NB4 (cell line): ENCODE measurements around the gene SPINK4.

Source experiments
- DNase-seq: peaks from one replicate; pipeline ENCODE4 v3.0.0; 2010; ENCODE audit warnings: low read depth
- H3K4me3 ChIP-seq: one replicate; pipeline ENCODE4 v1.5.1; 2011; ENCODE audit warnings: mild to moderate bottlenecking, low read depth, low read length, moderate library complexity
- CTCF ChIP-seq: IDR thresholded peaks from one replicate; pipeline ENCODE4 v1.5.1; 2012; ENCODE audit warnings: low read depth, low read length
- MYC ChIP-seq: IDR thresholded peaks from 2 replicates; pipeline ENCODE4 v1.6.1; 2011; ENCODE audit warnings: low read depth, low read length
- POLR2A ChIP-seq: IDR thresholded peaks from 2 replicates; pipeline ENCODE4 v1.6.1; 2011; ENCODE audit warnings: mild to moderate bottlenecking; ENCODE audit not compliant: insufficient read length; ENCODE audit errors: extremely low read depth
- TF ChIP-seq, protein P1 (sequence below): IDR thresholded peaks from 2 replicates; pipeline ENCODE4 v1.6.1; 2011; ENCODE audit warnings: low read depth, low read length

The SPINK4 gene

GRCh38 chr9:33241298-33241697 is 1.3 kb downstream of the SPINK4 start:
- TF ChIP-seq POLR2A (no peak), CTCF (no peak), MYC (no peak)
- TF ChIP-seq, protein P1, sequence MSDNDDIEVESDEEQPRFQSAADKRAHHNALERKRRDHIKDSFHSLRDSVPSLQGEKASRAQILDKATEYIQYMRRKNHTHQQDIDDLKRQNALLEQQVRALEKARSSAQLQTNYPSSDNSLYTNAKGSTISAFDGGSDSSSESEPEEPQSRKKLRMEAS: no peak
- H3K4me3 ChIP-seq: no peak overlapping the region
- no peak for DNase-seq

DNA sequence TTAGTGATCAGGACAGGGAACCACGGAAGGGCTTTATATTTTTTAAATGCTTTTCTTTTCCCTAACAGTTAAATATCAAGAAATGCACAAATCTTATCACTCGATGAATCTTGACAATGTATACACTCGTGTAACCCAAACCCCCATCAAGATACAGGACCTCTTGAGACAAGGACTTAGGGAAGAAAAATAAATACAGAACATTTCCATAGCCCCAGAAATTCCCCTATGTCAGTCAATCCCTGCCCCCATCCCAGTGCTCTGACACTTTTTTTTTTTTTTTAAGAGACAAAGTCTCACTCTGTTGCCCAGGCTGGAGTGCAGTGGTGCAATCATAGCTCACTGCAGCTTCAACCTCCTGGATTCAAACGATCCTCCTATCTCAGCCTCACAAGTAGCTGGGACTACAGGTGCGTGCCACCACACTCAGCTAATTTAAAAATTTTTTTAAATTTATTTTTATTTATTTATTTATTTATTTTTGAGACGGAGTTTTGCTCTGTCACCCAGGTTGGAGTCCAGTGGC is 2.7 kb downstream of the SPINK4 start:
- TF ChIP-seq MYC (no peak), POLR2A (no peak)
- TF ChIP-seq, protein P1: no peak
- H3K4me3 ChIP-seq: no peak overlapping the region
- DNase-seq: no peak

DNA sequence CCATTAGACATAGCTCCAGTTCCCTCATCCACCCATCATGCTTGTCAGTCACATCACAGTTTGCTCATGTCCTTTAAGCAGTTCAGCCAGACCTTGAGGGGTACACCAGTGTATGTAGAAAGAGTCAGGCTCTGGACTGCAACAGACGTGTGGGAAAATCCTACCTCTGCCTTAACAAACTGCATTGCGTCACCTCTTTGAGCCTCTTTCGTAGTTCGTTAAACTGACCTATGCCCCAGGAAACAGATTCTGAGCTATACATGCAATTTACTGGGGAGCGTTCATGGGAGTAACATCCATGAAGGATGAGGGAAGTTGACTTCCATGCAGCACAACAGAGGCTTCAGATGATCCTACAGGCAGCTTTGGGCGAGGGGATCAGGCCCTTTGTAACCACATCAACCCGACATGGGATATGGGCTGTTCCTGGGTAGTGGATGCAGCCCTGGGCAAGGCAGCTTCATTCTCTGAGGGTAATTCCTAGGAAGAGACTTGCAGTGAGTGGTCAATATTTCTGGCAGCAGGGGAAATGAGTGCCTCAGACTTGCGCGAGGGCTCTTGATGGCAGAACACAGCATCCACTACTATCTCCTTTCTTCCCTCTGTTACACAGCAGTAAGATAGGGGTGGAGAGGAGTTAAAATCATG is 4.3 kb downstream of the SPINK4 start:
- TF ChIP-seq POLR2A (no peak), MYC (no peak), CTCF (no peak)
- TF ChIP-seq, protein P1: no peak
- peak; percentile 67 for DNase-seq
- no peak overlapping the region for H3K4me3 ChIP-seq

DNA sequence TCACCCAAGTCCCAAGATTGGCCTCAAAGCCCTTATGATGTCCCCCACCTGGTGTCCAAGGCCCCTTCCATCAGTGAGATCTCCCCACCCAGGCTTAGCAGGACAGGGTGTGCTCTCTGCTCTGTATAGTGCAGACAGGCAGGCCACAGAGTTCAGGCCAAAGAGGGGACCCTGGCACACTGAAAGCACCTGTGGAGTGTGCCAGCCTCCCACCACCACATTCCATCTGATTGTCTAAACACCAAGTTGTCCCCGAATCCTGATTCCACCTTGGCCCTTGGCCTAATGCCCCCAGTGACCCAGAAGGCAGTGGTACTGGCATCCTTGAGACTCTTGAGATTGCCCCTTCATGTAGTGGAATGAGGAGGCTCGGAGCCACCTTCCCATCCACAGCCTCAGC is 5.4 kb downstream of the SPINK4 start:
- no peak for DNase-seq
- H3K4me3 ChIP-seq: no peak overlapping the region
- TF ChIP-seq MYC (no peak), POLR2A (no peak), CTCF (no peak)
- TF ChIP-seq, protein P1: no peak

DNA sequence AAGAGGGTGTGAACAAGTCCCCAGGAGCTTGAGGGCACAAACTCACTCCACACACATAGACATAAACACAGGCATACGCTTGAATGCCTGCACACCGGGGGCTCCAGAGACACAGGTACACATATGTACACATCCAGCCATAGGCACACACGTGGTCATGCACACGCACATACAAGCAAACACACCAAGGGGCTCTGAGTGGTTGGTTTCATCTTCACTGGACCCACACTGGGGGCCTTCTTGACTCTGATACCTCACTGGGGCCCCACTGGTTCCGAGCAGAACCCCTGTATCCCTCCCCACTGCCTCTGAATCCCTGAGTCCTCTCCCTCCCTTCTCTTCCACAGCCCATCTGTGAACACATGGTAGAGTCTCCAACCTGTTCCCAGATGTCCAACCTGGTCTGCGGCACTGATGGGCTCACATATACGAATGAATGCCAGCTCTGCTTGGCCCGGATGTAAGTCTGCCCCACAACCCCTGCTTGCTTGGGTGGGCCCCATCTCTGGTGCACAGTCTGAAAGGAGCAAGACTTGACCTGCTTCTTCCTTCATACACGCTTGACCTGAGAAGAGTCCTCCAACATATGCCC is 6.4 kb downstream of the SPINK4 start:
- no peak for DNase-seq
- no peak overlapping the region for H3K4me3 ChIP-seq
- TF ChIP-seq POLR2A: no peak
- TF ChIP-seq CTCF: no peak
- TF ChIP-seq MYC: no peak
- TF ChIP-seq, protein P1: no peak

- TF ChIP-seq POLR2A (no peak), CTCF (no peak), MYC (no peak)
- TF ChIP-seq, protein P1: no peak
- DNase-seq: peak; percentile 12
- H3K4me3 ChIP-seq: no peak overlapping the region
These were observed 8.6 kb downstream of the SPINK4 start for GRCh38 chr9:33248606-33249005.
